Urothelium cell line (cell line): ENCODE measurements around the gene NSD2.

ENCODE experiments used
- DNase-seq: peaks from one replicate; pipeline ENCODE4 v3.0.0; 2011; ENCODE audit warnings: low spot score, mixed read lengths
- FAIRE-seq: peaks from 2 replicates; lab custom pipeline; 2011; peaks lifted over from hg19 to GRCh38; lab: Jason Lieb, UNC

Gene NSD2

DNA sequence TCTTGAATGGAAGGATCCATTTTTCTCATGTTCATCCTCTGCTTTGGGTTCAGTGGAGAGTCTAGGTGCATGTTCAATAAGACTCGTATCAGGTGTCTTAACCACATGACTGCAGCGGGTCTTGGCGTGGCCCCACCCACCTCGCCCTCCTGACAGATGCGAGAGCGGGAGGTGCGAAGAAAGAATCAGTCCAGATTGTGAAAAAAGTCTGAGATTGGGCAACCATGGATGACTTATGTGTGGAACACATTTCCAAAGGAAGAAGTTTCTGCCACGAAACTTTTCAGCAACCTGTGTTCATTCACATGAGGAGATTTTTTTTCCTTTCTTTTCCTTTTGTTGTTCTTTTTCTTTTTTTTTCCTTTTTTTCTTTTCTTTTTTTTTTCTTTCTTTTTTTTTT is 66.8 kb downstream of the NSD2 start:
- no peak for FAIRE-seq

DNA sequence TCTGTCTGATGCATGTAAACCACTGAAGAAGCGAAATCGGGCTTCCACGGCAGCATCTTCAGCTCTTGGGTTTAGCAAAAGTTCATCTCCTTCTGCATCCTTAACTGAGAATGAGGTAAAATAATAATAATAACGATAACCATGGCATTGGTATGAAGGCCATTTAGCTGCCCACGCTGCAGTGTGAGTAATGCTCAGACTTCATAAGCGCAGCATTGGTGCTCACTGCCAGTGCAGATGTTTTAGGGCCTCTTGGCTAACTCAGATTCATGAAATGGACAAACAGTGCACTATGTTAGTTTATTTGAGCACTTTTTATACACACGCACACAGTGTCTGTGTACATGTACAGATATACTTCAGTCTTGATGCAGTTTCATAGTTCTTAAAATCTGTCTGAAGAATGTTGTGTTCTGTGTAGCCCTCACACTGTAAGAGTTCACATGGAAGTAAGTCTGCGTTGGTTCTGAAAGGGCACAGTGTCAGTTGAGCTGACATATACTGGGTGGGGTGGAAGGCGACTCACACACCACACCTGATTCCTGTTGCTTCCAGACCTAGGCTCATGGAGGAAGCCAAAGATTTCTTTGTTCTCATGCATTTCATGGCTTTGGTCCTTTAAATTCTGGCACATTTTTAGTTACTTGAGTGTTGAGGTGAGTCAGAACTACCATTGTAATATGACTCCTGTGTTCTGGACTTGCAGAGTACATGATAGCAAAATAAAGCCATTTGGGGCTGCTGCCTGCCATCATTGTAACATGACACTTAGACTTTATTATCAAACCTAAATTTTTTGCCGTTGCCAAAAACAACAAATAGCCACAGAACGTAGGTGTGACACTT is 68.7 kb downstream of the NSD2 start:
- no peak for FAIRE-seq
- peak; percentile 51 for DNase-seq

More for the DNA sequence above, 66.8 kb downstream of the NSD2 start:
- DNase-seq, result no peak

- no peak for FAIRE-seq
- DNase-seq, result no peak
These were observed 69.4 kb downstream of the NSD2 start for GRCh38 chr4:1940566-1940965.

- FAIRE-seq (no peak), DNase-seq (no peak)
These were observed 72.7 kb downstream of the NSD2 start for GRCh38 chr4:1943928-1944327.

- FAIRE-seq, result no peak
- DNase-seq, result no peak
These were observed 74.1 kb downstream of the NSD2 start for GRCh38 chr4:1945124-1945895.

DNA sequence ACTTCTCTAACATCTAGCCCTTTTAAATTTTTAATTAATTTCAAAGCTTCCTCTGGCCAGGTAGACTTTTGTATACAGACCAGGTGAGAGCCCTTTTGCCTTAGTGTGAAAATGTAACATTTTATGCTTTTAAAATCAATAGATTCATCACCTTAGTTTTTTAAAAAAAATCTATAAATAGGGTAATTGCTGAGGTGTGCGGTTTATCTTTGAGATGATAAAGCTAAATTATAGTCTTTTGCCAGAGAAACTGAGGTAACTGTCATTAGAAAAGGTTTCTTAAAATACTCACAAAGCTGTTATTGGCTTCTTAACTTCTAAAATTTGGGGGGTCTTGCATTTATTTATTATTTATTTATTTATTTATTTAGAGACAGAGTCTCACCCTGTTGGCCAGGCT is 74.7 kb downstream of the NSD2 start:
- FAIRE-seq, result no peak
- no peak for DNase-seq

DNA sequence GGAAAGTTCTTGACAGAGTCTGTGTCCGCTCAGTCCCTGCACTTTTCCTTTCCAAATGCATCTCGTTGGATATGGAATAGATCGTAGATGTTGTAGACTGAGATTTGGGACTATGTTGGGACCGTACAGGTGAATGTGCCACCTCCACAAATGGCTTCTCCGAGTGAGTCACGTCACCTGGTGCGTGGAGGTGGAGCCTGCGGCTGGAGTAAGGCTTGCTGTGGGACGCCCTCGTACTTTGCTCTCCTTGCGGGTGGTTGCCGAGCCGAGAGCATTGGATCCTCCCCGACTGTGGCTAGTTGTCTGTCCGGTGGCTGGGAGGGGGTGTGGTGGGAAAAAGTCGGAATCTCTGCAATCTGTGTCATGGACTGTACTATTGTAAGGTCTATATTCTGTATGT is 77.0 kb downstream of the NSD2 start:
- no peak for FAIRE-seq
- no peak for DNase-seq

DNA sequence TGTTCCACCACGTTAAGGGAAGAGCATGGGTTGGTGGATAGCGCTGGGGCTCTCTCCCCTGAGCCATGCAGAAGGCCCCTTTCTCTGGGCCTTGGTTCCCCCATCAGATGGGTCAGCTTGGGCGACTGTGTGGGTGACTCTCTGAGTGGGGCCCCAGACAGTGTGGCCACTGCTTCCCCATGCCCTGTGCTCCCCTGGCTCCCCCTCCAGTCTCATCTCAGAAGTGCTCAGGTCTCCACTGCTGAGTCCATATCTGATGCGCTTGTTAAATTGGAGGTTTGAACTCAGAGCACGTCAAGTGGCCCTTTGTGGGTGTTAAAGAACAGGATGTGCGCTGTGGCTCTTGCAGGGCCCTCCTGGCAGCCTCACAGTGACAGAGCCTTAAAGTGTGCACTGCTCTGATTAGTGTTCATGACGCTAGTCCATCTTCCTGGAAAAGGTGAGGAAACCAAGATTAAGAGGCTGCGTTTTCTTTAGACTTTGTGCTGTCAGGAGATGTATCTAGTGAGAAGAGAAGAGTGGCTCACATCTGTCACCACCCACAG is 77.8 kb downstream of the NSD2 start:
- DNase-seq (no peak), FAIRE-seq (no peak)

- DNase-seq (no peak), FAIRE-seq (no peak)
These were observed 79.2 kb downstream of the NSD2 start for GRCh38 chr4:1950369-1950768.

GRCh38 chr4:1952058-1952700 is 81.0 kb downstream of the NSD2 start:
- DNase-seq, result no peak
- FAIRE-seq, result no peak

- no peak for FAIRE-seq
- no peak for DNase-seq
These were observed 81.5 kb downstream of the NSD2 start for GRCh38 chr4:1952719-1953118.

DNA sequence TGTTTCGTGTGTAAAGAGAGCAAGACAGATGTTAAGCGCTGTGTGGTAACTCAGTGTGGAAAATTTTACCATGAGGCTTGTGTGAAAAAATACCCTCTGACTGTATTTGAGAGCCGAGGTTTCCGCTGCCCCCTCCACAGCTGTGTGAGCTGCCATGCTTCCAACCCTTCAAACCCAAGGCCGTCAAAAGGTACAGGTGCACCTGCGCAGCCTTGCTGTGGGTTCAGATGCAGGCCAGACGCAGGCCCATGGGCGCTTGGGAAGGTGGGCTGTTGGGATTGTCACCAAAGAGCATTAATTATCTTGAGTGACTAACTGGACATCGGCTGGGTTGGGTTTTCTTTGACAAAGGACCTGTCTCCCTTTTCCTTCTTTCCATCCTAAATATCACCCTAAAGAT is 82.1 kb downstream of the NSD2 start:
- FAIRE-seq (no peak), DNase-seq (no peak)

DNA sequence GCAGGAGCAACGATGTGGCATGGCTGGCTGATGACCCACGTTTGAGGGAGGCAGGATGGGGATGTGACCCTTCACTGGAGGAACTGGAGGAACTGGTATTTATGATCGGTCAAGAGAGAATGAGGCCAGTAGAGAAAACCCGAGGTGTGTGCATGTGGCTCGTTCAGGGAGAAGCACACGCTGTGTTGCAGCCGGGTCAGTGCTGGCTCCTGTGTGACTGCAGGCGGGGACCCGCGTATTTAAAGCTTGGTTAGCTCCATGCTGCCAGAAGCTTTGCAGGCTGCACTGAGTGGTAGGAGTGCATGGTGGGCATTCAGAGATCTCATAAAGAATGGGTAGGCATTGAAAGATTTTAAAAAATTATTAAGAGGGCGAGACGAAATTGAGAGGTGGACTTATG is 85.4 kb downstream of the NSD2 start:
- FAIRE-seq (no peak), DNase-seq (no peak)

DNA sequence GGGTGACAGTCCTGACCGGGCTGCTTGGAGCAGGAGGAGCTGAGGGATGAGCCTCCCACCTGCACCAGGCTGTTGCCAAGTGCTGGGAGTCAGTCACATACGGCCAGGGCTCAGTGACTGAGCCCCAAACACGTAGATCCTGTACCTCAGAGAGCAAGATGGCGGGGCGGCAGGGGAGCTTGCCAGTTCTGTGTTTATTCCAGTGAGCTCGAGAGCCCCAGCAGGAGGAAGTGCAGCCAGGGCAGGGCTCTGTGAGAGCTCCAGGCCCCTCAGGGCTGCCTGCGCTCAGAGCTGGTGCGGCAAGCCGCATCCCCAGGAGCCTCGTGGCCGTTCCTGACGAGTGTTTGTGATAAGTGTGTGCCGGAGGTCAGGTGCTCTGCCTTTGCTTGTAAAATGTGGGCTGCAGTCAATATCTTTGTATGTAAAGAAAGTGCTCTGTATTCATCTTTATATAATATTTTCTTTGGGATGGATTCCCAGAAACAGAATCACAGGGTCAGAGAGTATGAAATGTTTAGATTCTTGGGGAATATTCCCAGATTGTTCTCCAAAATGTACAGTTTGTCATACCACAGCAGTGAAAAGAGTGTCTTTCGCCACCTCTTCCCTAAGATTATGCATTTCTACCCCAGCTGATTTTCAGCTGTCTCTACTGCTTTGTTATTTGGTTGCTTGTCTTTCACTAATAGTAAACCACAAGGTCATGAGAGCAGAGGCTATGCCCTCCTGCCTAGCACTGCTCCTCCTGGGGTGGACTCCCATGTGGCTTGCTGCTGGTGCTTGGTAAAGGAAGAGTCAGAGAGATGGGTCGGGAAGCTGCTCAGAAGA is 87.3 kb downstream of the NSD2 start:
- DNase-seq (no peak), FAIRE-seq (no peak)

DNA sequence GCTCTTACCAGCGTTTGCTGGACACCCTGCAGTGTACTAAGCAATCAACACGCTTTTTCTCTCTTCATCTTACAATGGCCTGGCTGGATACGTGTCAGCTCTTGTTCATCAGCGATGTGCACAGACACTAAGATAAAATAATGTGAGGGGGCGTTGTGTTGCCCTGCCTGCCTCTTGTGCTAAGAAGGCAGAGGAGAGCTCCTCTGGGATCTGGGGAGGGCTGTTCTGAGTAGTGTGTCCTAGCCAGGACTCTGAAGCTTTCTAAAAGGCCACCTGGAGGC is 87.9 kb downstream of the NSD2 start:
- no peak for DNase-seq
- no peak for FAIRE-seq

DNA sequence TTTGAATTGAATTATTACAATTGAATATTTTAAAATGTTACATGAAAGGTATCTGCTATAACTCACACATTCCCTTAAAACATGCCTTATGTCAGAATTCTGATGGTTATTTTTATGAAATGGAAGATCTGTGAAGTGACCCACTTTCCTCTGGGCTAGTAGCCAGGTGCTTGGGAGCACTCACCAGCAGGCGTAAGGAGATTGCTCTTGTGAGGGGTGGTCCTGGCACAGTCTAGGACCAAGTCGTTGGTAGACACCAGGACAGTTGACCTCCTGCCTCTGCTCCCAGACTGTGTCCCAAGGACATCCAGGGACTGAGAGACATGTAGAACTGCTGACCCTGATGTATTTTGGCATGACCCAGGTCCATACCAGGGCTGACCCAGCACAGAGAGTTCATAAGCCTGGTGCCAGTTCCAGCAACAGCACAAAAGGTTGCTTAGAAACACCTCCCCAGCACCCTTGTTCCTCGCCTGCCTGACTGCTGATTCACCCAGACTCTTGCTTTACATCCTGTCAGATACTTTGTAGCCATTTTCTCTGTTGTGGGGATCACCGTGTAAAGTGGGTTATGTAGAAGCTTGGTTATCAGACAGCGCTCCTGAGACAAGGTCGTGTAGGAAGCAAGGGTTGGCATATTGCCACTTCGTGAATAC is 89.1 kb downstream of the NSD2 start:
- DNase-seq (no peak), FAIRE-seq (no peak)

DNA sequence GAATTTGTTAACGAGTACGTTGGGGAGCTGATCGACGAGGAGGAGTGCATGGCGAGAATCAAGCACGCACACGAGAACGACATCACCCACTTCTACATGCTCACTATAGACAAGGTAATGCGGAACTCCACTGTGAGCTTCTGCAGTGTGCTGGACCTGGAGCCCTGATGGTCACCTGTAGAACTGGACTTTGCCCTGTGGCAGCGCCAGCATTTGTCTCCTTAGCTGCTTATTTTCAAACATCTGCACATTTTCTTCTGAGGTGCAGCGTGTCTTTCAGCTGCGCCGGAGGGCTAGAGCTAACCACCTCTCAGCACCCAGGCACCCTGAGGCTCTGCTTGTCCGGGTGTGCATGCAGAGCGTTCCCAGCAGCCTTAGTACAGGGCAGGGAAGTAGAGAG is 89.8 kb downstream of the NSD2 start:
- FAIRE-seq, result no peak

GRCh38 chr4:1961563-1961962 is 90.4 kb downstream of the NSD2 start:
- FAIRE-seq (no peak), DNase-seq (no peak)

More for the DNA sequence above, 89.8 kb downstream of the NSD2 start:
- DNase-seq, result no peak

- no peak for FAIRE-seq
- no peak for DNase-seq
These were observed 91.8 kb downstream of the NSD2 start for GRCh38 chr4:1962980-1963379.

GRCh38 chr4:1964443-1964842 is 93.2 kb downstream of the NSD2 start:
- DNase-seq, result no peak
- FAIRE-seq, result no peak
